NCI-H2107 (cell line): ENCODE data around the gene ACOXL.

Experiments used
- DNase-seq: peaks from one replicate; lab custom pipeline; 2025; lab: John Stamatoyannopoulos, UW

Gene ACOXL

GRCh38 chr2:110828330-110828729, 96.0 kb downstream of the ACOXL start:
- DNase-seq: no peak

GRCh38 chr2:110829413-110830146, 97.2 kb downstream of the ACOXL start:
- no peak for DNase-seq

- DNase-seq: no peak
These were observed 100.4 kb downstream of the ACOXL start for GRCh38 chr2:110832740-110833139.

- DNase-seq: no peak
These were observed 101.9 kb downstream of the ACOXL start for GRCh38 chr2:110834134-110834827.

- no peak for DNase-seq
These were observed 104.3 kb downstream of the ACOXL start for GRCh38 chr2:110836671-110837070.

GRCh38 chr2:110837446-110838409, 105.4 kb downstream of the ACOXL start:
- DNase-seq: no peak

GRCh38 chr2:110838657-110839384, 106.4 kb downstream of the ACOXL start:
- no peak for DNase-seq

GRCh38 chr2:110840508-110840907, 108.1 kb downstream of the ACOXL start:
- no peak for DNase-seq

GRCh38 chr2:110842048-110842447, 109.7 kb downstream of the ACOXL start:
- no peak for DNase-seq

- DNase-seq: no peak
These were observed 111.1 kb downstream of the ACOXL start for GRCh38 chr2:110843496-110843895.

- DNase-seq: no peak
These were observed 111.7 kb downstream of the ACOXL start for GRCh38 chr2:110843959-110844510.

- no peak for DNase-seq
These were observed 115.3 kb downstream of the ACOXL start for GRCh38 chr2:110847651-110848050.

GRCh38 chr2:110848071-110848470, 115.7 kb downstream of the ACOXL start:
- DNase-seq: no peak

GRCh38 chr2:110848519-110849030, 116.2 kb downstream of the ACOXL start:
- no peak for DNase-seq

GRCh38 chr2:110851531-110851930, 119.2 kb downstream of the ACOXL start:
- no peak for DNase-seq

GRCh38 chr2:110852051-110852450, 119.7 kb downstream of the ACOXL start:
- DNase-seq: no peak

GRCh38 chr2:110852541-110853263, 120.3 kb downstream of the ACOXL start:
- DNase-seq: no peak

- no peak for DNase-seq
These were observed 121.1 kb downstream of the ACOXL start for GRCh38 chr2:110853516-110853915.

- DNase-seq: no peak
These were observed 121.6 kb downstream of the ACOXL start for GRCh38 chr2:110853948-110854347.

GRCh38 chr2:110854355-110855081, 122.1 kb downstream of the ACOXL start:
- no peak for DNase-seq
